K562 (cell line): ENCODE data around the gene HHEX. TPM values are rescaled to one million over a fixed set of nuclear protein-coding genes. Genes with fewer than 3 reads are reported as not detected.
A peak's percentile ranks its signal among the peaks of the same experiment; 100 is the strongest.

Experiments
- ATAC-seq: fragments of 200-7000 bp; cut with Tn5 transposase; 3 replicates; pipeline ENCODE4 v1.9.1; 2020; ENCODE audit warnings: moderate library complexity
- BruUV-seq: library from RNA; stranded (reverse); fragments of 400-500 nt; replicated peaks from 2 replicates; lab custom pipeline; 2021; lab: Mats Ljungman, UMichigan
- CTCF ChIA-PET: fragments of 300-600 bp; formaldehyde crosslinking; extraction: SDS; loops from one replicate; lab custom pipeline; 2021; ENCODE audit warnings: low intra/inter-chr PET ratio; lab: Yijun Ruan, JAX
- POLR2A ChIA-PET: fragments of 300-600, 350-650 bp; sonication (Branson Sonifier 250); formaldehyde crosslinking; extraction: SDS; loops from one replicate; lab custom pipeline; 2021; ENCODE audit warnings: antibody characterized with exemption, inconsistent platforms; lab: Yijun Ruan, JAX
- DNase-seq, 4 experiments: peaks; one replicate each; pipeline versions ENCODE4 v3.0.0 to v3.0.0-alpha.2; 2011 to 2018; ENCODE audit warnings: low spot score in 3 of 4, mixed read lengths in 3 of 4; ENCODE audit errors: extremely low read depth in 1 of 4
- FAIRE-seq: peaks from 2 replicates; lab custom pipeline; 2011; peaks lifted over from hg19 to GRCh38; lab: Jason Lieb, UNC
- H2AFZ ChIP-seq: 2 replicates; pipeline ENCODE4 v1.6.0; 2011; ENCODE audit warnings: low read depth, low read length, control low read depth, inconsistent platforms
- H3K27ac ChIP-seq: fragments of 200-600 bp; 3 replicates; pipeline ENCODE4 v1.8.0; 2011; ENCODE audit warnings: low read depth, mild to moderate bottlenecking, control low read depth, inconsistent platforms, low read length, moderate library complexity, mixed read lengths; ENCODE audit errors: extremely low read depth
- H3K27me3 ChIP-seq, 2 experiments: fragments of 300-600 bp in 1 of 2; 2 replicates in 1 of 2; 3 replicates in 1 of 2; pipeline versions ENCODE4 v1.6.0 to v1.8.0; 2011; ENCODE audit warnings: inconsistent platforms in 2 of 2, low read length in 2 of 2, mild to moderate bottlenecking in 1 of 2, mixed read lengths in 1 of 2, moderate library complexity in 1 of 2; ENCODE audit not compliant: control insufficient read depth in 2 of 2, insufficient read depth in 2 of 2
- H3K36me3 ChIP-seq: fragments of 300-600 bp; 3 replicates; pipeline ENCODE4 v1.8.0; 2011; ENCODE audit warnings: mild to moderate bottlenecking, low read length, inconsistent platforms; ENCODE audit not compliant: control insufficient read depth, insufficient read depth
- H3K4me1 ChIP-seq, 2 experiments: fragments of 200-600 bp in 1 of 2; replicated peaks in 1 of 2; 2 replicates in 1 of 2; 3 replicates in 1 of 2; pipeline versions ENCODE4 v1.5.1 to v1.8.0; 2011; ENCODE audit warnings: inconsistent platforms in 2 of 2, low read length in 2 of 2, mild to moderate bottlenecking in 1 of 2, mixed read lengths in 1 of 2, moderate library complexity in 1 of 2; ENCODE audit not compliant: control insufficient read depth in 2 of 2, insufficient read depth in 2 of 2
- H3K4me2 ChIP-seq: 2 replicates; pipeline ENCODE4 v1.6.1; 2011; ENCODE audit warnings: low read length, control low read depth, inconsistent platforms, mixed read lengths; ENCODE audit not compliant: insufficient read depth
- H3K4me3 ChIP-seq: fragments of 200-600 bp; sonication (generic), shearing (Covaris generic); 2 replicates; pipeline ENCODE4 v1.5.1; 2016; ENCODE audit warnings: control low read depth, inconsistent platforms
- H3K79me2 ChIP-seq: fragments of 200-600 bp; 3 replicates; pipeline ENCODE4 v1.8.0; 2011; ENCODE audit warnings: low read length, inconsistent platforms; ENCODE audit not compliant: control insufficient read depth, insufficient read depth
- H3K9ac ChIP-seq, 2 experiments: 2 replicates each; pipeline versions ENCODE4 v1.6.0 to v1.6.1; 2011; ENCODE audit warnings: low read depth in 2 of 2, low read length in 2 of 2, control low read depth in 1 of 2, inconsistent platforms in 1 of 2, mild to moderate bottlenecking in 1 of 2, mixed read lengths in 1 of 2; ENCODE audit not compliant: insufficient read depth in 1 of 2
- H3K9me1 ChIP-seq: one replicate; pipeline ENCODE4 v1.6.0; 2011; ENCODE audit warnings: inconsistent platforms, mild to moderate bottlenecking, low read length, moderate library complexity; ENCODE audit not compliant: control insufficient read depth, insufficient read depth
- H3K9me3 ChIP-seq: replicated peaks from 2 replicates; pipeline ENCODE4 v1.5.1; 2011; ENCODE audit warnings: low read depth, low read length, inconsistent platforms; ENCODE audit not compliant: control insufficient read depth, insufficient read depth
- H4K20me1 ChIP-seq: replicated peaks from 2 replicates; pipeline ENCODE4 v1.6.1; 2011; ENCODE audit warnings: low read length, inconsistent platforms, mixed read lengths; ENCODE audit not compliant: control insufficient read depth, insufficient read depth
- ARID2 ChIP-seq: fragments of 450-650 bp; IDR thresholded peaks from 2 replicates; pipeline ENCODE4 v1.6.1; 2017; ENCODE audit warnings: antibody characterized with exemption, mild to moderate bottlenecking
- BACH1 ChIP-seq: fragments of 200-800 bp; sonication (Bioruptor generic); IDR thresholded peaks from 2 replicates; pipeline ENCODE4 v1.6.1; 2016; ENCODE audit warnings: missing genetic modification characterization, missing compliant biosample characterization
- CHD1 ChIP-seq: fragments of 200-600 bp; sonication (generic); IDR thresholded peaks from one replicate; pipeline ENCODE4 v1.6.1; 2012; ENCODE audit warnings: mild to moderate bottlenecking, moderate library complexity, low read length, inconsistent platforms
- KDM5B ChIP-seq: fragments of 200-600 bp; sonication (generic); IDR thresholded peaks from 2 replicates; pipeline ENCODE4 v1.6.1; 2012; ENCODE audit warnings: low read depth, mild to moderate bottlenecking, moderate library complexity, low read length, control low read depth, inconsistent platforms; ENCODE audit not compliant: insufficient replicate concordance
- LARP7 ChIP-seq: fragments of 450-650 bp; IDR thresholded peaks from 2 replicates; pipeline ENCODE4 v1.6.1; 2016
- NFYB ChIP-seq: IDR thresholded peaks from 2 replicates; pipeline ENCODE4 v1.6.1; 2011; ENCODE audit warnings: mild to moderate bottlenecking, moderate library complexity; ENCODE audit not compliant: insufficient read length; ENCODE audit errors: extremely low read depth
- PHF8 ChIP-seq: fragments of 200-600 bp; sonication (generic); IDR thresholded peaks from 2 replicates; pipeline ENCODE4 v1.6.1; 2012; ENCODE audit warnings: mixed run types, mild to moderate bottlenecking, inconsistent platforms, low read length, moderate library complexity, borderline replicate concordance
- PRMT5 ChIP-seq: sonication (generic); formaldehyde crosslinking; IDR thresholded peaks from 2 replicates; pipeline ENCODE4 v1.5.0; 2020; ENCODE audit warnings: missing genetic modification reagents
- SMAD4 ChIP-seq: fragments of 250-450 bp; sonication (Bioruptor Pico); conservative IDR thresholded peaks from 2 replicates; pipeline ENCODE4 v1.8.0; 2021; ENCODE audit warnings: inconsistent platforms, mild to moderate bottlenecking, moderate library complexity
- TAF1 ChIP-seq: IDR thresholded peaks from 2 replicates; pipeline ENCODE4 v1.6.1; 2011; ENCODE audit warnings: mild to moderate bottlenecking, low read length, moderate library complexity; ENCODE audit not compliant: insufficient read depth, control insufficient read depth, severe bottlenecking; ENCODE audit errors: extremely low read depth
- WHSC1 ChIP-seq: IDR thresholded peaks from one replicate; pipeline ENCODE4 v1.6.1; 2012; ENCODE audit warnings: low read length, control low read depth, inconsistent platforms
- ZKSCAN8 ChIP-seq: fragments of 200-800 bp; sonication (Bioruptor generic); IDR thresholded peaks from 2 replicates; pipeline ENCODE4 v1.6.1; 2016; ENCODE audit warnings: missing genetic modification characterization, missing compliant biosample characterization
- ZNF175 ChIP-seq: fragments of 200-800 bp; sonication (Bioruptor generic); IDR thresholded peaks from 2 replicates; pipeline ENCODE4 v1.6.1; 2016; ENCODE audit warnings: low read depth, mild to moderate bottlenecking, missing genetic modification characterization, missing compliant biosample characterization
- WGBS: fragments of 100-300 bp; shearing (Covaris generic); methylation state at CpG from one replicate; pipeline ENCODE4 v1.1.6; 2016; ENCODE audit warnings: low coverage, mixed read lengths; ENCODE audit not compliant: insufficient coverage; ENCODE audit errors: missing lambda C conversion rate; 5-methylcytosine and 5-hydroxymethylcytosine counted together
- in situ Hi-C: fragments of 300-500 bp; cut with MboI; formaldehyde crosslinking; loops from 4 replicates; pipeline ENCODE4 v1.15.0; 2018; ENCODE audit warnings: inconsistent platforms, mixed read lengths
- intact Hi-C: fragments of 100-400 bp; cut with micrococcal nuclease; formaldehyde crosslinking; loops from 2 replicates; pipeline ENCODE4 v1.14.2; 2022
- polyA plus RNA-seq, 8 experiments: library from polyadenylated mRNA; depleted of rRNA in 4 of 8; stranded (reverse) in 5 of 8; unstranded in 3 of 8; fragments of >200 nt; fragmentation: Nextera tagmentation in 2 of 8; fragmentation: Illumina TruSeq in 1 of 8; extraction: Ambion mirVana in 2 of 8; extraction: Trizol in 1 of 8; gene quantifications; 2 replicates each; pipeline versions ENCODE4 v1.2.1 to v1.2.3, GENCODE V29; 2011 to 2014; ENCODE audit warnings: inconsistent platforms in 1 of 8, missing spikeins in 1 of 8
- total RNA-seq, 7 experiments: library from RNA; depleted of rRNA in 6 of 7; stranded (reverse); fragments of >200 nt in 6 of 7; fragmentation: Illumina TruSeq in 2 of 7; extraction: Trizol in 2 of 7; gene quantifications; 2 replicates each; pipeline versions ENCODE4 v1.2.1 to v1.2.3, GENCODE V29; 2011 to 2021; ENCODE audit warnings: low replicate concordance in 1 of 7
- TF ChIP-seq, protein P1 (sequence below): fragments of 450-650 bp; formaldehyde crosslinking; IDR thresholded peaks from 2 replicates; pipeline ENCODE4 v1.4.0; 2020; ENCODE audit warnings: mild to moderate bottlenecking, mixed read lengths
- TF ChIP-seq, protein P2 (sequence below): fragments of 150-350 bp; conservative IDR thresholded peaks from 2 replicates; pipeline ENCODE4 v1.6.1; 2014; ENCODE audit warnings: low read length
- TF ChIP-seq, protein P3 (sequence below): IDR thresholded peaks from 2 replicates; pipeline ENCODE4 v1.6.1; 2014; ENCODE audit warnings: antibody characterized with exemption

The HHEX gene
- total and polyA plus RNA-seq, 9 of the 15 experiments (the other 6 are each of a cell fraction or from before 2014, with no cell fraction given), result 37.2 to 133 (median 80.2) TPM

DNA sequence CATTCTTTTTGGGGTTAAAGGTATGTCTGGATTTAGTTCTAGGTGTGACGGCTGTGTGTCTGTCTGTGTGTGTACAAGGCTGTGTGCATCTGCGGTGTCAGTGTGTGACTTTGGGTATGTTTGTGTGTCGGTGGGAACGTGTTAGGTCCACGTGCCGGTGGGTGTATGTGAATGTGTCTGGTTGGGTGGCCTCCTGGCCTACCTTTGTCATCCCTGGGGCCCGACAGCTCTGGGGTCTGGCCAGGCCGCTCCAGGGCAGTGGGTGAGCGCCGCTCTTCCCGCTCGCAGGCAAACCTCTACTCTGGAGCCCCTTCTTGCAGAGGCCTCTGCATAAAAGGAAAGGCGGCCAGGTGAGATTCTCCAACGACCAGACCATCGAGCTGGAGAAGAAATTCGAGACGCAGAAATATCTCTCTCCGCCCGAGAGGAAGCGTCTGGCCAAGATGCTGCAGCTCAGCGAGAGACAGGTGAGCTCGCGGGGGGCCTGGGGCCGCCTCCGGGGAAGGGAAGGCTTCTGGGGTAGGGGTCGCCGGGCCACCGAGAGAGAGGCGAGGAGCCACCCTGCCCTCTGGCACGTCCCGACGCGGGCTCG lies 2.4 kb downstream of the HHEX start:
- Histone ChIP-seq H4K20me1 (0 out of 2 replicates have a peak, but pooled peaks cover 4% of the 10 kb centered on the region), H3K36me3 (peaks cover 55% of the 10 kb centered on the region), H3K4me1 (peaks cover 20 to 46% of the 10 kb centered on the region in 2 experiments; a peak in 4 of 5 replicates), H3K4me2 (peak overlapping the region; percentile 96), H3K79me2 (peaks cover 88% of the 10 kb centered on the region), H3K9ac (peak overlapping the region; percentile 84 to 98), H3K27me3 (no peaks in the 10 kb centered on the region), H3K9me3 (peaks cover 4% of the 10 kb centered on the region; the same call in 1 of the 2 replicates), H3K27ac (peak overlapping the region; percentile 91), H3K4me3 (peak overlapping the region; percentile 93), H3K9me1 (no peaks in the 10 kb centered on the region), H2AFZ (no peak overlapping the region)
- FAIRE-seq, result peak; percentile 32
- in situ Hi-C loops, result loop anchor here (5.0 kb wide), 1 partner anchor 140 kb away; no protein-coding TSS in a partner anchor
- BruUV-seq, result no TSS peak
- intact Hi-C loops, result no loop called here
- under 1% methylated on average over 31 of the region's 34 CpGs for WGBS
- DNase-seq, result peak in 1 of 4 experiments; percentile 61
- ChIA-PET CTCF (no interaction called here), POLR2A (interaction anchor here (1.1 to 1.6 kb wide), 4 partner anchors 101 to 156 kb away, joined by 3 to 5 read pairs (median 4); partner anchors contain the start of gene EXOC6)
- ATAC-seq, result peak; percentile 1; the same call in 2 of the 3 replicates
- TF ChIP-seq, protein P1, sequence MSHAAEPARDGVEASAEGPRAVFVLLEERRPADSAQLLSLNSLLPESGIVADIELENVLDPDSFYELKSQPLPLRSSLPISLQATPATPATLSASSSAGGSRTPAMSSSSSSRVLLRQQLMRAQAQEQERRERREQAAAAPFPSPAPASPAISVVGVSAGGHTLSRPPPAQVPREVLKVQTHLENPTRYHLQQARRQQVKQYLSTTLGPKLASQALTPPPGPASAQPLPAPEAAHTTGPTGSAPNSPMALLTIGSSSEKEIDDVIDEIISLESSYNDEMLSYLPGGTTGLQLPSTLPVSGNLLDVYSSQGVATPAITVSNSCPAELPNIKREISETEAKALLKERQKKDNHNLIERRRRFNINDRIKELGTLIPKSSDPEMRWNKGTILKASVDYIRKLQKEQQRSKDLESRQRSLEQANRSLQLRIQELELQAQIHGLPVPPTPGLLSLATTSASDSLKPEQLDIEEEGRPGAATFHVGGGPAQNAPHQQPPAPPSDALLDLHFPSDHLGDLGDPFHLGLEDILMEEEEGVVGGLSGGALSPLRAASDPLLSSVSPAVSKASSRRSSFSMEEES, result no peak
- TF ChIP-seq SMAD4 (no peak), TAF1 (peak; percentile 21), PRMT5 (CRISPR knock-in tag) (no peak), ARID2 (0 out of 2 replicates have a peak, but pooled peaks have one; percentile 30), CHD1 (peak; percentile 13), WHSC1 (no peak), BACH1 (tag) (no peak), ZKSCAN8 (no peak), PHF8 (peak; percentile 2; the same call in 1 of the 2 replicates), NFYB (no peak), LARP7 (peak; percentile 56; the same call in 1 of the 2 replicates), KDM5B (peak; percentile 1), ZNF175 (CRISPR knock-in tag) (no peak)
- TF ChIP-seq, protein P2, sequence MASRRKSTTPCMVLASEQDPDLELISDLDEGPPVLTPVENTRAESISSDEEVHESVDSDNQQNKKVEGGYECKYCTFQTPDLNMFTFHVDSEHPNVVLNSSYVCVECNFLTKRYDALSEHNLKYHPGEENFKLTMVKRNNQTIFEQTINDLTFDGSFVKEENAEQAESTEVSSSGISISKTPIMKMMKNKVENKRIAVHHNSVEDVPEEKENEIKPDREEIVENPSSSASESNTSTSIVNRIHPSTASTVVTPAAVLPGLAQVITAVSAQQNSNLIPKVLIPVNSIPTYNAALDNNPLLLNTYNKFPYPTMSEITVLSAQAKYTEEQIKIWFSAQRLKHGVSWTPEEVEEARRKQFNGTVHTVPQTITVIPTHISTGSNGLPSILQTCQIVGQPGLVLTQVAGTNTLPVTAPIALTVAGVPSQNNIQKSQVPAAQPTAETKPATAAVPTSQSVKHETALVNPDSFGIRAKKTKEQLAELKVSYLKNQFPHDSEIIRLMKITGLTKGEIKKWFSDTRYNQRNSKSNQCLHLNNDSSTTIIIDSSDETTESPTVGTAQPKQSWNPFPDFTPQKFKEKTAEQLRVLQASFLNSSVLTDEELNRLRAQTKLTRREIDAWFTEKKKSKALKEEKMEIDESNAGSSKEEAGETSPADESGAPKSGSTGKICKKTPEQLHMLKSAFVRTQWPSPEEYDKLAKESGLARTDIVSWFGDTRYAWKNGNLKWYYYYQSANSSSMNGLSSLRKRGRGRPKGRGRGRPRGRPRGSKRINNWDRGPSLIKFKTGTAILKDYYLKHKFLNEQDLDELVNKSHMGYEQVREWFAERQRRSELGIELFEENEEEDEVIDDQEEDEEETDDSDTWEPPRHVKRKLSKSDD, result no peak
- TF ChIP-seq, protein P3, sequence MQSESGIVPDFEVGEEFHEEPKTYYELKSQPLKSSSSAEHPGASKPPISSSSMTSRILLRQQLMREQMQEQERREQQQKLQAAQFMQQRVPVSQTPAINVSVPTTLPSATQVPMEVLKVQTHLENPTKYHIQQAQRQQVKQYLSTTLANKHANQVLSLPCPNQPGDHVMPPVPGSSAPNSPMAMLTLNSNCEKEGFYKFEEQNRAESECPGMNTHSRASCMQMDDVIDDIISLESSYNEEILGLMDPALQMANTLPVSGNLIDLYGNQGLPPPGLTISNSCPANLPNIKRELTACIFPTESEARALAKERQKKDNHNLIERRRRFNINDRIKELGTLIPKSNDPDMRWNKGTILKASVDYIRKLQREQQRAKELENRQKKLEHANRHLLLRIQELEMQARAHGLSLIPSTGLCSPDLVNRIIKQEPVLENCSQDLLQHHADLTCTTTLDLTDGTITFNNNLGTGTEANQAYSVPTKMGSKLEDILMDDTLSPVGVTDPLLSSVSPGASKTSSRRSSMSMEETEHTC, result no peak
